Vagina (tissue), 2 donors: Measurements from ENCODE around the gene COMMD6. TPM values are rescaled to one million over a fixed set of nuclear protein-coding genes. Genes with fewer than 3 reads are reported as not detected.

Experiments
- DNase-seq, 2 donors: peaks; one replicate each; pipeline ENCODE4 v3.0.0-alpha.2; 2017; ENCODE audit errors: extremely low spot score in 2 of 2
- H3K27ac ChIP-seq: fragments of 200-600 bp; sonication (generic); one replicate; pipeline ENCODE4 v1.5.1; 2019
- H3K27me3 ChIP-seq: fragments of 200-600 bp; sonication (generic); one replicate; pipeline ENCODE4 v1.5.1; 2019
- H3K36me3 ChIP-seq, 2 donors: fragments of 200-600 bp; sonication (generic); one replicate each; pipeline ENCODE4 v1.5.1; 2017 to 2019
- H3K4me1 ChIP-seq: fragments of 200-600 bp; sonication (generic); one replicate; pipeline ENCODE4 v1.5.1; 2019
- H3K4me3 ChIP-seq, 2 donors: fragments of 200-600 bp; sonication (generic); 1 replicate in 1 of 2; 2 replicates in 1 of 2; pipeline ENCODE4 v1.5.1; 2016 to 2019
- H3K9me3 ChIP-seq: fragments of 200-600 bp; sonication (generic); one replicate; pipeline ENCODE4 v1.5.1; 2019
- CTCF ChIP-seq, 3 experiments: fragments of 450-650 bp in 2 of 3; fragments of 200-600 bp in 1 of 3; sonication (generic) in 1 of 3; IDR thresholded peaks; one replicate each; pipeline ENCODE4 v1.5.1; 2017 to 2019; ENCODE audit warnings: antibody characterized with exemption in 3 of 3, mild to moderate bottlenecking in 2 of 3, moderate library complexity in 2 of 3
- POLR2A ChIP-seq, 2 donors: fragments of 450-650 bp; IDR thresholded peaks; one replicate each; pipeline ENCODE4 v1.6.1; 2017; ENCODE audit warnings: antibody characterized with exemption in 2 of 2, mild to moderate bottlenecking in 2 of 2, moderate library complexity in 2 of 2
- POLR2AphosphoS5 ChIP-seq, 2 donors: sonication (generic); formaldehyde crosslinking; IDR thresholded peaks; one replicate each; pipeline ENCODE4 v1.9.0; 2017; ENCODE audit warnings: antibody characterized with exemption in 2 of 2, mild to moderate bottlenecking in 2 of 2, low read depth in 1 of 2; ENCODE audit not compliant: insufficient read depth in 1 of 2
- intact Hi-C: fragments of 100-400 bp; cut with DNase I; formaldehyde crosslinking; loops from one replicate; pipeline ENCODE4 v1.15.1; 2023
- total RNA-seq: library from RNA; depleted of rRNA; stranded (reverse); fragments of >200 nt; gene quantifications from one replicate; pipeline ENCODE4 v1.2.3, GENCODE V29; 2016

COMMD6 gene
- total RNA-seq, 1 donor from 2014 or later = 211 TPM

- no peak for DNase-seq
- Histone ChIP-seq H3K27me3 (no peaks in the 10 kb centered on the region), H3K9me3 (no peaks in the 10 kb centered on the region), H3K36me3 (no peaks in the 10 kb centered on the region), H3K4me3 (no peak overlapping the region), H3K27ac (no peak overlapping the region), H3K4me1 (no peaks in the 10 kb centered on the region)
- TF ChIP-seq CTCF (IDR thresholded peaks at IDR 0.05) (no peak), POLR2AphosphoS5 (IDR thresholded peaks at IDR 0.05; ENCODE audit: insufficient read depth in 1 of 2, low read depth in 1 of 2) (no peak), POLR2A (IDR thresholded peaks at IDR 0.05) (no peak)
- intact Hi-C loops = no loop called here
Measured at GRCh38 chr13:75508002-75508548, 29.6 kb downstream of the COMMD6 start.

- no peak overlapping the region for H3K4me3 ChIP-seq
- no peaks in the 10 kb centered on the region for H3K4me1 ChIP-seq
- intact Hi-C loops = no loop called here
- no peak for TF ChIP-seq CTCF (IDR thresholded peaks at IDR 0.05)
- no peak for TF ChIP-seq POLR2A (IDR thresholded peaks at IDR 0.05)
- no peak for TF ChIP-seq POLR2AphosphoS5 (IDR thresholded peaks at IDR 0.05; ENCODE audit: insufficient read depth in 1 of 2, low read depth in 1 of 2)
- no peak overlapping the region for H3K27ac ChIP-seq
- DNase-seq = no peak
- H3K36me3 ChIP-seq = no peaks in the 10 kb centered on the region
- H3K27me3 ChIP-seq = no peaks in the 10 kb centered on the region
- no peaks in the 10 kb centered on the region for H3K9me3 ChIP-seq
Measured at GRCh38 chr13:75507027-75508001, 30.3 kb downstream of the COMMD6 start.

GRCh38 chr13:75506018-75506417 lies 31.6 kb downstream of the COMMD6 start:
- Histone ChIP-seq H3K27me3 (no peaks in the 10 kb centered on the region), H3K36me3 (no peaks in the 10 kb centered on the region), H3K4me3 (no peak overlapping the region), H3K9me3 (no peaks in the 10 kb centered on the region), H3K4me1 (no peaks in the 10 kb centered on the region), H3K27ac (no peak overlapping the region)
- DNase-seq = no peak
- TF ChIP-seq POLR2AphosphoS5 (IDR thresholded peaks at IDR 0.05; ENCODE audit: insufficient read depth in 1 of 2, low read depth in 1 of 2) (no peak), POLR2A (IDR thresholded peaks at IDR 0.05) (no peak), CTCF (IDR thresholded peaks at IDR 0.05) (no peak)
- intact Hi-C loops = no loop called here

- intact Hi-C loops = no loop called here
- TF ChIP-seq POLR2A (IDR thresholded peaks at IDR 0.05) (no peak), POLR2AphosphoS5 (IDR thresholded peaks at IDR 0.05; ENCODE audit: insufficient read depth in 1 of 2, low read depth in 1 of 2) (no peak), CTCF (IDR thresholded peaks at IDR 0.05) (no peak)
- Histone ChIP-seq H3K4me1 (no peaks in the 10 kb centered on the region), H3K36me3 (no peaks in the 10 kb centered on the region), H3K27me3 (no peaks in the 10 kb centered on the region), H3K9me3 (no peaks in the 10 kb centered on the region), H3K4me3 (no peak overlapping the region), H3K27ac (no peak overlapping the region)
- no peak for DNase-seq
Measured at GRCh38 chr13:75505327-75505726, 32.3 kb downstream of the COMMD6 start.

- no peaks in the 10 kb centered on the region for H3K27me3 ChIP-seq
- no peaks in the 10 kb centered on the region for H3K4me1 ChIP-seq
- TF ChIP-seq POLR2A (IDR thresholded peaks at IDR 0.05) = no peak
- TF ChIP-seq CTCF (IDR thresholded peaks at IDR 0.05) = no peak
- TF ChIP-seq POLR2AphosphoS5 (IDR thresholded peaks at IDR 0.05; ENCODE audit: insufficient read depth in 1 of 2, low read depth in 1 of 2) = no peak
- H3K4me3 ChIP-seq = no peak overlapping the region
- no peak for DNase-seq
- intact Hi-C loops = no loop called here
- no peak overlapping the region for H3K27ac ChIP-seq
- no peaks in the 10 kb centered on the region for H3K9me3 ChIP-seq
- no peaks in the 10 kb centered on the region for H3K36me3 ChIP-seq
Measured at GRCh38 chr13:75495938-75496337, 41.7 kb downstream of the COMMD6 start.
